H9 (cell line): ENCODE measurements around the gene DNAJB4. TPM values are rescaled to one million over a fixed set of nuclear protein-coding genes. Genes with fewer than 3 reads are reported as not detected.

Experiments used
- DNase-seq: peaks from one replicate; pipeline ENCODE4 v3.0.0-alpha.2; 2017
- H2AFZ ChIP-seq: one replicate; pipeline ENCODE4 v1.6.1; 2013; ENCODE audit warnings: mild to moderate bottlenecking, low read length, control low read depth, moderate library complexity
- H2AK5ac ChIP-seq: 2 replicates; pipeline ENCODE4 v1.6.1; 2013; ENCODE audit warnings: low read length, control low read depth, mixed read lengths; ENCODE audit not compliant: insufficient read length
- H2BK120ac ChIP-seq: one replicate; pipeline ENCODE4 v1.6.1; 2013; ENCODE audit warnings: low read depth, mild to moderate bottlenecking, low read length, control low read depth, inconsistent platforms; ENCODE audit not compliant: poor library complexity, severe bottlenecking
- H2BK12ac ChIP-seq: 2 replicates; pipeline ENCODE4 v1.6.1; 2013; ENCODE audit warnings: low read length, control low read depth, mixed read lengths, low read depth; ENCODE audit not compliant: insufficient read length
- H2BK15ac ChIP-seq: 2 replicates; pipeline ENCODE4 v1.6.1; 2013; ENCODE audit warnings: low read depth, low read length, control low read depth
- H2BK20ac ChIP-seq: one replicate; pipeline ENCODE4 v1.6.1; 2013; ENCODE audit warnings: low read depth, mild to moderate bottlenecking, low read length, control low read depth, inconsistent platforms; ENCODE audit not compliant: poor library complexity, severe bottlenecking
- H2BK5ac ChIP-seq: 2 replicates; pipeline ENCODE4 v1.6.1; 2013; ENCODE audit warnings: low read length, control low read depth, mixed read lengths; ENCODE audit not compliant: insufficient read length
- H3K14ac ChIP-seq: 2 replicates; pipeline ENCODE4 v1.6.1; 2013; ENCODE audit warnings: low read length, control low read depth; ENCODE audit not compliant: insufficient read depth
- H3K18ac ChIP-seq: 2 replicates; pipeline ENCODE4 v1.6.1; 2013; ENCODE audit warnings: low read depth, mild to moderate bottlenecking, mixed read lengths, low read length, control low read depth; ENCODE audit not compliant: insufficient read length
- H3K23ac ChIP-seq: 2 replicates; pipeline ENCODE4 v1.6.1; 2013; ENCODE audit warnings: low read length, control low read depth, mixed read lengths, low read depth; ENCODE audit not compliant: insufficient read length
- H3K23me2 ChIP-seq: 2 replicates; pipeline ENCODE4 v1.6.1; 2013; ENCODE audit warnings: low read depth, mild to moderate bottlenecking, mixed read lengths, low read length, control low read depth; ENCODE audit not compliant: insufficient read length, poor library complexity, severe bottlenecking
- H3K27ac ChIP-seq: 2 replicates; pipeline ENCODE4 v1.5.1; 2013; ENCODE audit warnings: low read length, control low read depth, mixed read lengths, low read depth; ENCODE audit not compliant: insufficient read length
- H3K27me3 ChIP-seq: 2 replicates; pipeline ENCODE4 v1.6.1; 2013; ENCODE audit warnings: low read length, control low read depth, inconsistent platforms; ENCODE audit not compliant: insufficient read depth
- H3K4ac ChIP-seq: 2 replicates; pipeline ENCODE4 v1.6.1; 2013; ENCODE audit warnings: low read depth, mild to moderate bottlenecking, control low read depth, inconsistent platforms, low read length, moderate library complexity
- H3K4me1 ChIP-seq: 2 replicates; pipeline ENCODE4 v1.6.1; 2013; ENCODE audit warnings: low read length, control low read depth, inconsistent platforms; ENCODE audit not compliant: insufficient read depth
- H3K4me2 ChIP-seq: 2 replicates; pipeline ENCODE4 v1.6.1; 2013; ENCODE audit warnings: low read length, control low read depth, mixed read lengths; ENCODE audit not compliant: insufficient read length, insufficient read depth
- H3K56ac ChIP-seq: 2 replicates; pipeline ENCODE4 v1.6.1; 2013; ENCODE audit warnings: low read depth, mild to moderate bottlenecking, mixed read lengths, low read length, control low read depth; ENCODE audit not compliant: insufficient read length
- H3K79me1 ChIP-seq: 2 replicates; pipeline ENCODE4 v1.6.1; 2013; ENCODE audit warnings: low read depth, mild to moderate bottlenecking, moderate library complexity, low read length, control low read depth, inconsistent platforms; ENCODE audit not compliant: insufficient read depth, poor library complexity, severe bottlenecking
- H3K79me2 ChIP-seq: 2 replicates; pipeline ENCODE4 v1.6.1; 2013; ENCODE audit warnings: low read length, control low read depth, inconsistent platforms; ENCODE audit not compliant: insufficient read depth
- H3K9ac ChIP-seq: 2 replicates; pipeline ENCODE4 v1.6.1; 2013; ENCODE audit warnings: low read length, control low read depth, mixed read lengths; ENCODE audit not compliant: insufficient read length; ENCODE audit errors: extremely low read depth
- H3K9me3 ChIP-seq: one replicate; pipeline ENCODE4 v1.6.1; 2013; ENCODE audit warnings: low read depth, low read length, inconsistent platforms; ENCODE audit not compliant: control insufficient read depth
- H3T11ph ChIP-seq: one replicate; pipeline ENCODE4 v1.6.1; 2013; ENCODE audit warnings: mild to moderate bottlenecking, low read length, control low read depth, inconsistent platforms
- H4K20me1 ChIP-seq: one replicate; pipeline ENCODE4 v1.6.1; 2013; ENCODE audit not compliant: control insufficient read depth, insufficient read length, insufficient read depth
- H4K5ac ChIP-seq: 2 replicates; pipeline ENCODE4 v1.6.1; 2013; ENCODE audit warnings: low read depth, mild to moderate bottlenecking, mixed read lengths, low read length, control low read depth; ENCODE audit not compliant: insufficient read length
- H4K8ac ChIP-seq: replicated peaks from 2 replicates; pipeline ENCODE4 v1.6.1; 2013; ENCODE audit warnings: low read length, control low read depth, mixed read lengths, low read depth; ENCODE audit not compliant: insufficient read length
- H4K91ac ChIP-seq: 2 replicates; pipeline ENCODE4 v1.6.1; 2013; ENCODE audit warnings: low read depth, mild to moderate bottlenecking, moderate library complexity, mixed read lengths, low read length, control low read depth; ENCODE audit not compliant: insufficient read length
- H3K27ac Mint-ChIP-seq, 3 experiments: 2 replicates in 2 of 3; 3 replicates in 1 of 3; pipeline ENCODE4 v1.8.0; 2020 to 2021; ENCODE audit warnings: mixed read lengths in 3 of 3, mild to moderate bottlenecking in 1 of 3, moderate library complexity in 1 of 3
- H3K27me3 Mint-ChIP-seq: 2 replicates; pipeline ENCODE4 v1.8.0; 2021; ENCODE audit warnings: low read depth, mild to moderate bottlenecking, moderate library complexity, mixed read lengths
- H3K36me3 Mint-ChIP-seq, 3 experiments: 2 replicates in 2 of 3; 3 replicates in 1 of 3; pipeline ENCODE4 v1.8.0; 2020 to 2021; ENCODE audit warnings: low read depth in 3 of 3, mixed read lengths in 3 of 3; ENCODE audit not compliant: insufficient read depth in 1 of 3
- H3K4me1 Mint-ChIP-seq, 2 experiments: 2 replicates each; pipeline ENCODE4 v1.8.0; 2020; ENCODE audit warnings: mixed read lengths in 2 of 2
- H3K4me3 Mint-ChIP-seq, 2 experiments: 2 replicates in 1 of 2; 3 replicates in 1 of 2; pipeline ENCODE4 v1.8.0; 2020 to 2021; ENCODE audit warnings: mild to moderate bottlenecking in 2 of 2, mixed read lengths in 2 of 2, moderate library complexity in 1 of 2
- H3K9me3 Mint-ChIP-seq, 2 experiments: 2 replicates in 1 of 2; 3 replicates in 1 of 2; pipeline ENCODE4 v1.8.0; 2020; ENCODE audit warnings: mild to moderate bottlenecking in 2 of 2, mixed read lengths in 2 of 2, moderate library complexity in 1 of 2
- CTCF ChIP-seq: fragments of 200-600 bp; sonication (generic); conservative IDR thresholded peaks from 3 replicates; pipeline ENCODE4 v1.8.0; 2021; ENCODE audit warnings: antibody characterized with exemption, mild to moderate bottlenecking
- WGBS: extraction: QIAGEN DNeasy Blood & Tissue Kit; methylation state at CpG from one replicate; pipeline ENCODE4 v1.1.7; 2013; ENCODE audit warnings: missing lambda C conversion rate, low lambda C conversion rate, mixed read lengths; ENCODE audit not compliant: insufficient read length; ENCODE audit errors: extremely low coverage; 5-methylcytosine and 5-hydroxymethylcytosine counted together
- total RNA-seq: library from RNA; stranded (reverse); gene quantifications from 2 replicates; pipeline ENCODE4 v1.2.1, GENCODE V29; 2021

The DNAJB4 gene
- total RNA-seq, 1 experiment from 2014 or later: 8.1 TPM

- H4K5ac ChIP-seq: no peak overlapping the region
- no peak overlapping the region for H2BK15ac ChIP-seq
- no peaks in the 10 kb centered on the region for H3K79me2 ChIP-seq
- no peak overlapping the region for H3K23ac ChIP-seq
- no CpG with 5 or more reads among the region's 4 CpGs for WGBS
- H3K18ac ChIP-seq: no peak overlapping the region
- Mint-ChIP-seq H3K27ac (no peak overlapping the region), H3K9me3 (no peaks in the 10 kb centered on the region), H3K27me3 (no peaks in the 10 kb centered on the region; the same call in 1 of the 2 replicates), H3K4me1 (0 out of 4 replicates have a peak, but pooled peaks cover 0 to 3% of the 10 kb centered on the region in 2 experiments), H3K36me3 (no peaks in the 10 kb centered on the region), H3K4me3 (no peak overlapping the region)
- H2AK5ac ChIP-seq: no peak overlapping the region
- H2BK120ac ChIP-seq: no peak overlapping the region
- no peaks in the 10 kb centered on the region for H3K27me3 ChIP-seq
- no peak for TF ChIP-seq CTCF
- H3K4ac ChIP-seq: no peak overlapping the region
- no peak overlapping the region for H3T11ph ChIP-seq
- no peaks in the 10 kb centered on the region for H3K4me1 ChIP-seq
- H2AFZ ChIP-seq: no peak overlapping the region
- H3K27ac ChIP-seq: no peak overlapping the region
- no peak overlapping the region for H3K56ac ChIP-seq
- no peak overlapping the region for H2BK20ac ChIP-seq
- H3K9me3 ChIP-seq: no peaks in the 10 kb centered on the region
- no peaks in the 10 kb centered on the region for H3K79me1 ChIP-seq
- no peak overlapping the region for H2BK5ac ChIP-seq
- no peak overlapping the region for H2BK12ac ChIP-seq
- H3K4me2 ChIP-seq: no peak overlapping the region
- H3K9ac ChIP-seq: no peak overlapping the region
- H4K20me1 ChIP-seq: no peaks in the 10 kb centered on the region
- H3K23me2 ChIP-seq: no peaks in the 10 kb centered on the region
- H4K91ac ChIP-seq: no peak overlapping the region
- no peak for DNase-seq
- no peak overlapping the region for H3K14ac ChIP-seq
- no peak overlapping the region for H4K8ac ChIP-seq
Observed at GRCh38 chr1:78058670-78059069, 53.9 kb downstream of the DNAJB4 start.
